ENCODE measurements around the gene GIMAP2.

Gene GIMAP2

GRCh38 chr7:150685219-150686029, at the start of gene GIMAP2:
Gene GIMAP2 (plus strand): TSS chr7:150685706. CDS start chr7:150687060, 1,354 bp downstream.
- H3K4me3 ChIP-seq (ENCODE audit: low read depth, low read length): no peak within 1 kb of the TSS
- in situ Hi-C loops (cut with HindIII; ENCODE audit: low sequenced_read_pairs): no loop called here
- TF ChIP-seq CTCF (IDR thresholded peaks at IDR 0.05; ENCODE audit: low read depth, low read length, missing control alignments): no peak
- DNase-seq (ENCODE audit: low read depth): no peak

- DNase-seq (ENCODE audit: low read depth): no peak
- no peak overlapping the region for H3K4me3 ChIP-seq (ENCODE audit: low read depth, low read length)
- no peak for TF ChIP-seq CTCF (IDR thresholded peaks at IDR 0.05; ENCODE audit: low read depth, low read length, missing control alignments)
- in situ Hi-C loops (cut with HindIII; ENCODE audit: low sequenced_read_pairs): no loop called here
These were observed 43.7 kb upstream of the GIMAP2 start for GRCh38 chr7:150641854-150642253.

- TF ChIP-seq CTCF (IDR thresholded peaks at IDR 0.05; ENCODE audit: low read depth, low read length, missing control alignments): no peak
- in situ Hi-C loops (cut with HindIII; ENCODE audit: low sequenced_read_pairs): no loop called here
- H3K4me3 ChIP-seq (ENCODE audit: low read depth, low read length): no peak overlapping the region
- no peak for DNase-seq (ENCODE audit: low read depth)
These were observed 42.6 kb upstream of the GIMAP2 start for GRCh38 chr7:150642926-150643325.

DNA sequence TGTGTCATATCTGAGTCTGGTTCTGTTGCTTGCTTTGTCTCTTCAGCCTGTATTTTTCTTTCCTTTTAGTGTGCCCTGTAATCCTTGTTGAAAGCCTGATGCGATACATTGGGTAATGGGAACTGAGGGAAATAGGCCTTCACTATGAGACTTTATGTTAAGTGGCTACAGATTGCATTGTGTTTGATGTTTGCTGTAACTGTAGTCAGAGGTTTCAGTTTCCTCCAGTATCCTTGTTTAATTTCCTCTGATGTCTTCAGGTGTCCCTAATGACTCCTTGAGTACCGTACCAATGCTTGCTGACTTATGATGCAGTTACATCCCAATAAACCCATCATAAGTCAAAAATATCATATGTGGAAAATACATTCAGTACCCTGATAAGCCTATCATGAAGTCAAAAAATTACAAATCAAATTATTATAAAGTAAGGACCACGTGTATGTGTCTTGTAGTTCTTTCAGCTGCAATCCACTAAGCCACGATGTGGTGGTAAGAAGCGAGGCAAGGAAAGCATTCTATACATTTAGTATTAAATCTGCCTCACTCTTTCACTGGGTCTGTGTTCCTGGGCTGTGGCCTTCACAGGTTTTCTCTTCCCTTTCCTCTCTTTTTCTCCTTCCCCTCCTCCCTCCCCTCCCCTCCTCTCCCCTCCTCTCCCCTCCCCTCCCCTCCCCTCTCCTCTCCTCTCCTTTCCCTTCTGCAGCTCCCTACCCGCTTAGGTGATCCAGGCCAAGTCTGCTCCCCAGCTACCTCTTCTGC, 40.1 kb upstream of the GIMAP2 start:
- no peak overlapping the region for H3K4me3 ChIP-seq (ENCODE audit: low read depth, low read length)
- in situ Hi-C loops (cut with HindIII; ENCODE audit: low sequenced_read_pairs): no loop called here
- DNase-seq (ENCODE audit: low read depth): no peak
- no peak for TF ChIP-seq CTCF (IDR thresholded peaks at IDR 0.05; ENCODE audit: low read depth, low read length, missing control alignments)

DNA sequence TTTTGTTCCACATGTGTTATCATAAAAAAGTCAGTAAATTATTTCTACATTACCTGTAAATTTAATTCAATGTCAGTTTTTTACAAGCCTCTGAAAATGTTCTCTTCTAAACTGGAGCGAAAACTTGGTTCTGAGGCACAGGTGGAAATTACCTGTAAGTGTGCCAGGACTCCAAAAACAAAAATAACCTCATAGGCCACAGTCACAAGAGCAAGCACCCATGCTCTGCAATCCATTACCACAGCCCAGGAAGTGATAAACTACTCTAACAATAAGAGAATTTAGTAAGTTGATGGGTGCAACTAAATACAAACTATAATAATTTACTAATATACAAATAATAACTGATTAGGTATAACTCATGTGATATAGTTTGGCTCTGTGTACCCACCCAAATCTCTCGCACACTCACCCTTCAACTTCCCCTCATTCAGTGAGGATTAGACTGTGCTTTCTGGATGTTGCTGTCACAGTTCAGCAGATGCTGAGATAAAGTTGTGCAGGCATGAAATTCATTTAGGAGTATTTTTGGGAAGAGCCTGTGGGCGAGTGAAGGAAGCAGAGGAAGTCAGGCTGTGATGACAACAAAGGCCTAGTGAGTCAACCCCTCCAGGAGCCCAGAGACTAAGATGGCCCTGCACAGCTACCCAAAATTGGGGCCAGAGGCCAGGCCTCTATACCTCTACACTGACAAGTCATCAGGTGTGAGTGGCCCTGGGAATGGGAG, 37.0 kb upstream of the GIMAP2 start:
- no peak overlapping the region for H3K4me3 ChIP-seq (ENCODE audit: low read depth, low read length)
- in situ Hi-C loops (cut with HindIII; ENCODE audit: low sequenced_read_pairs): no loop called here
- no peak for TF ChIP-seq CTCF (IDR thresholded peaks at IDR 0.05; ENCODE audit: low read depth, low read length, missing control alignments)
- no peak for DNase-seq (ENCODE audit: low read depth)

DNA sequence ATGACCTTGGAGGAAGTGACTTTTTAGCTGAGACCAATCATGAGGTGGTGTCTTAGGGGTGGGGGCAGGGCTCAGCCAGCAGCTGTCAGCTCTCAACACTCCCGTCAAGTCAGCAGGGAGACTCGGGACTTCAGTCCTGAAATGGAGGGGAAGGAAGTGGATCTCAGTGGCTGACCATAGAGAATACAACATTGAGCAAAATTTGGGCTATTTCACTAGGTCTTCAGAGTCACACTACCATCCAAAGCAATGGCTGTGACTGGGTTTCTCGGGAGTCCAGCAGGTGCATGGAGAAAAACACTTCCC, 36.5 kb upstream of the GIMAP2 start:
- TF ChIP-seq CTCF (IDR thresholded peaks at IDR 0.05; ENCODE audit: low read depth, low read length, missing control alignments): no peak
- in situ Hi-C loops (cut with HindIII; ENCODE audit: low sequenced_read_pairs): no loop called here
- DNase-seq (ENCODE audit: low read depth): no peak
- H3K4me3 ChIP-seq (ENCODE audit: low read depth, low read length): no peak overlapping the region

Measured in astrocyte of the cerebellum (primary cell).